CD4-positive, alpha-beta T cell (primary cell): ENCODE measurements around the gene CCL13. TPM values are rescaled to one million over a fixed set of nuclear protein-coding genes. Genes with fewer than 3 reads are reported as not detected.

Experiments
- ATAC-seq: fragments of 200-7000 bp; cut with Tn5 transposase; one replicate; pipeline ENCODE4 v1.10.0; 2022; ENCODE audit warnings: mild to moderate bottlenecking; ENCODE audit not compliant: poor library complexity
- CTCF ChIA-PET: fragments of 350-600 bp; sonication (Branson Sonifier 250); formaldehyde crosslinking; loops from one replicate; lab custom pipeline; 2021; ENCODE audit warnings: antibody characterized with exemption, inconsistent platforms; lab: Charles Lee
- POLR2A ChIA-PET: fragments of 350-600 bp; sonication (Branson Sonifier 250); formaldehyde crosslinking; loops from one replicate; lab custom pipeline; 2021; ENCODE audit warnings: antibody characterized with exemption, inconsistent platforms; lab: Charles Lee
- DNase-seq, 14 experiments: peaks; one replicate each; pipeline ENCODE4 v3.0.0-alpha.2; 2013 to 2020; ENCODE audit warnings: mixed read lengths in 2 of 14
- H3K27ac ChIP-seq, 2 donors: one replicate each; pipeline versions ENCODE4 v1.5.1 to v1.7.0; 2013; ENCODE audit warnings: low read length in 2 of 2, low read depth in 1 of 2, mild to moderate bottlenecking in 1 of 2
- H3K27me3 ChIP-seq, 2 experiments: 1 replicate in 1 of 2; 2 replicates in 1 of 2; pipeline versions ENCODE4 v1.6.1 to v1.7.0; 2013; ENCODE audit warnings: low read length in 2 of 2, control low read depth in 1 of 2, mild to moderate bottlenecking in 1 of 2, moderate library complexity in 1 of 2; ENCODE audit not compliant: insufficient read depth in 2 of 2, control insufficient read depth in 1 of 2
- H3K36me3 ChIP-seq: one replicate; pipeline ENCODE4 v1.6.1; 2013; ENCODE audit warnings: low read length, control low read depth; ENCODE audit not compliant: insufficient read depth
- H3K4me1 ChIP-seq: one replicate; pipeline ENCODE4 v1.6.1; 2013; ENCODE audit warnings: low read length, control low read depth; ENCODE audit not compliant: insufficient read depth
- H3K4me3 ChIP-seq: one replicate; pipeline ENCODE4 v1.5.1; 2013; ENCODE audit warnings: mild to moderate bottlenecking, low read length, moderate library complexity
- H3K9me3 ChIP-seq, 2 experiments: 1 replicate in 1 of 2; 2 replicates in 1 of 2; pipeline versions ENCODE4 v1.6.1 to v1.7.0; 2013; ENCODE audit warnings: low read length in 2 of 2, mild to moderate bottlenecking in 2 of 2, control low read depth in 1 of 2, moderate library complexity in 1 of 2; ENCODE audit not compliant: control insufficient read depth in 1 of 2, insufficient read depth in 1 of 2
- H3K27ac Mint-ChIP-seq: one replicate; pipeline ENCODE4 v1.8.0; 2020; ENCODE audit warnings: mixed read lengths
- H3K27me3 Mint-ChIP-seq: one replicate; pipeline ENCODE4 v1.8.0; 2021; ENCODE audit warnings: mixed read lengths
- H3K36me3 Mint-ChIP-seq: one replicate; pipeline ENCODE4 v1.8.0; 2021; ENCODE audit warnings: low read depth, mixed read lengths
- H3K4me1 Mint-ChIP-seq: one replicate; pipeline ENCODE4 v1.8.0; 2021; ENCODE audit warnings: low read depth, mixed read lengths
- H3K4me3 Mint-ChIP-seq: one replicate; pipeline ENCODE4 v1.8.0; 2020; ENCODE audit warnings: mild to moderate bottlenecking, mixed read lengths
- H3K9me3 Mint-ChIP-seq: one replicate; pipeline ENCODE4 v1.8.0; 2020; ENCODE audit warnings: mixed read lengths
- intact Hi-C, 2 experiments: fragments of 100-400 bp; cut with DNase I in 1 of 2; cut with micrococcal nuclease in 1 of 2; formaldehyde crosslinking; loops; one replicate each; pipeline versions ENCODE4 v1.15.1 to v1.9.0; 2023 to 2025; cut with DNase I, micrococcal nuclease
- total RNA-seq, 174 experiments: library from RNA in 2 of 174; stranded (reverse) in 2 of 174; gene quantifications; one replicate each; pipeline ENCODE4 v1.2.3 and lab custom pipeline; 2021 to 2026
- TF ChIP-seq, protein P1 (sequence below): fragments of 200-600 bp; IDR thresholded peaks from one replicate; pipeline ENCODE4 v1.8.0; 2022; ENCODE audit warnings: antibody characterized with exemption, mild to moderate bottlenecking

Gene CCL13
- total RNA-seq, 2 experiments from 2014 or later = not detected

DNA sequence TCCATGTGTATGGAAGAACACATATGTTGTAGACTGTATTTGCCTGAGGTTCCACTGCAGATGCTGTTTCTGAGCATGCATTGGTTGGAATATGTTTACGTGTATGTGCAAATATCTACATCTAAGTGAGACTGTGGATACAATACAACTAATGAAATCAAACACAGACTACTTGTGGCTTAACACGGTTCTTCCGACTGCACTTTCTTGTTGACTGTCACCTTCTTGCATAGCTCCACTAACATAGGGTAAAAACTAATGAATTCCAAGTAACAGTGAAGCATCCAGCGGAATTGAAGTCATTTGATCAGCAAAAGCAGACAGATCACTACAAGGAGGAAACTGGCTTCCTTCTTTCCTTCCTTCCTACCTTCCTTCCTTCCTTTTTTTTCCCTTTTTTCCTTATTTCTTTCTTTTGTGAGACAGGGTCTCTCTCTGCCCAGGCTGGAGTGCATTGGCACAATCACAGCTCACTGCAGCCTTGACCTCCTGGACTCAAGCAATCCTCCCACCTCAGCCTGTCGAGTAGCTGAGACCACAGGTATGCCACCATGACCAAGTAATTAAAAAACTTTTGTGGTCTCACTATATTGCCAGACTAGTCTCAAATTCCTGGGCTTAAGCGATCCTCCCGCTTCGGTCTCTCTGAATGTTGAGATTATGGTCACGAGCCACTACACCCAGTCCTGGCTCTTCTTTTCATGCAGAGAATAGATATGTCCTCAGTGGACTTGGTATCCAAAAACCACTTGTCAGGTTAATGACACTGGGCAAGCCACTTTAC, 28.7 kb downstream of the CCL13 start:
- intact Hi-C loops = no loop called here
- Histone ChIP-seq H3K36me3 (no peaks in the 10 kb centered on the region), H3K9me3 (no peaks in the 10 kb centered on the region), H3K4me1 (peaks cover 4% of the 10 kb centered on the region), H3K27ac (no peak overlapping the region), H3K27me3 (peaks cover 0 to 4% of the 10 kb centered on the region in 2 experiments), H3K4me3 (no peak overlapping the region)
- peaks cover 7% of the 10 kb centered on the region for H3K4me1 Mint-ChIP-seq
- H3K36me3 Mint-ChIP-seq = no peaks in the 10 kb centered on the region
- TF ChIP-seq, protein P1, sequence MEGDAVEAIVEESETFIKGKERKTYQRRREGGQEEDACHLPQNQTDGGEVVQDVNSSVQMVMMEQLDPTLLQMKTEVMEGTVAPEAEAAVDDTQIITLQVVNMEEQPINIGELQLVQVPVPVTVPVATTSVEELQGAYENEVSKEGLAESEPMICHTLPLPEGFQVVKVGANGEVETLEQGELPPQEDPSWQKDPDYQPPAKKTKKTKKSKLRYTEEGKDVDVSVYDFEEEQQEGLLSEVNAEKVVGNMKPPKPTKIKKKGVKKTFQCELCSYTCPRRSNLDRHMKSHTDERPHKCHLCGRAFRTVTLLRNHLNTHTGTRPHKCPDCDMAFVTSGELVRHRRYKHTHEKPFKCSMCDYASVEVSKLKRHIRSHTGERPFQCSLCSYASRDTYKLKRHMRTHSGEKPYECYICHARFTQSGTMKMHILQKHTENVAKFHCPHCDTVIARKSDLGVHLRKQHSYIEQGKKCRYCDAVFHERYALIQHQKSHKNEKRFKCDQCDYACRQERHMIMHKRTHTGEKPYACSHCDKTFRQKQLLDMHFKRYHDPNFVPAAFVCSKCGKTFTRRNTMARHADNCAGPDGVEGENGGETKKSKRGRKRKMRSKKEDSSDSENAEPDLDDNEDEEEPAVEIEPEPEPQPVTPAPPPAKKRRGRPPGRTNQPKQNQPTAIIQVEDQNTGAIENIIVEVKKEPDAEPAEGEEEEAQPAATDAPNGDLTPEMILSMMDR = no peak
- no peaks in the 10 kb centered on the region for H3K9me3 Mint-ChIP-seq
- no peak overlapping the region for H3K27ac Mint-ChIP-seq
- no peak overlapping the region for H3K4me3 Mint-ChIP-seq
- CTCF ChIA-PET = no interaction called here
- DNase-seq (no peak), ATAC-seq (no peak)
- POLR2A ChIA-PET = no interaction called here
- peaks cover 8% of the 10 kb centered on the region for H3K27me3 Mint-ChIP-seq

DNA sequence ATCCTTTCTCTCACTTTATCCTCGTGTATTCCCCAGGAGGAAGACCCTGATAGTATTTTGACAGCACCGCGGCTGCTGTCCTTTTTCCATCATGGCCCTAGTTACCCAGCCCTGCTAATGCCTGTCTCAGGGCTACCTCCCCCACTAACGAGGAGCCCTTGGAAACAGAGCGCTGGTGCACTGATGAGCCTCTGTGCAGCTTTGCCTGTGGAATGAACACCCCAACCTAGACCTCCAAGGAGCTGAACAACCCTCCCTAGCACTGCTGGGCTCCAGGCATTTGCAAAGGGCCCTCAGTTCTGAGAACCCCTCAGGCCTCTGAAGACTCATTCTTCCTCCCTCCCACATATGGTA, 30.0 kb downstream of the CCL13 start:
- peaks cover 4% of the 10 kb centered on the region for H3K4me1 ChIP-seq
- peaks cover 8% of the 10 kb centered on the region for H3K27me3 Mint-ChIP-seq
- ChIA-PET CTCF (no interaction called here), POLR2A (no interaction called here)
- no peak overlapping the region for H3K27ac Mint-ChIP-seq
- DNase-seq = no peak
- TF ChIP-seq, protein P1 = no peak
- H3K4me3 Mint-ChIP-seq = no peak overlapping the region
- no peaks in the 10 kb centered on the region for H3K36me3 ChIP-seq
- H3K36me3 Mint-ChIP-seq = no peaks in the 10 kb centered on the region
- H3K4me3 ChIP-seq = no peak overlapping the region
- no peak overlapping the region for H3K27ac ChIP-seq
- no peaks in the 10 kb centered on the region for H3K9me3 Mint-ChIP-seq
- H3K9me3 ChIP-seq = no peaks in the 10 kb centered on the region
- peaks cover 7% of the 10 kb centered on the region for H3K4me1 Mint-ChIP-seq
- H3K27me3 ChIP-seq = peaks cover 0 to 4% of the 10 kb centered on the region in 2 experiments
- no peak for ATAC-seq
- intact Hi-C loops = no loop called here

DNA sequence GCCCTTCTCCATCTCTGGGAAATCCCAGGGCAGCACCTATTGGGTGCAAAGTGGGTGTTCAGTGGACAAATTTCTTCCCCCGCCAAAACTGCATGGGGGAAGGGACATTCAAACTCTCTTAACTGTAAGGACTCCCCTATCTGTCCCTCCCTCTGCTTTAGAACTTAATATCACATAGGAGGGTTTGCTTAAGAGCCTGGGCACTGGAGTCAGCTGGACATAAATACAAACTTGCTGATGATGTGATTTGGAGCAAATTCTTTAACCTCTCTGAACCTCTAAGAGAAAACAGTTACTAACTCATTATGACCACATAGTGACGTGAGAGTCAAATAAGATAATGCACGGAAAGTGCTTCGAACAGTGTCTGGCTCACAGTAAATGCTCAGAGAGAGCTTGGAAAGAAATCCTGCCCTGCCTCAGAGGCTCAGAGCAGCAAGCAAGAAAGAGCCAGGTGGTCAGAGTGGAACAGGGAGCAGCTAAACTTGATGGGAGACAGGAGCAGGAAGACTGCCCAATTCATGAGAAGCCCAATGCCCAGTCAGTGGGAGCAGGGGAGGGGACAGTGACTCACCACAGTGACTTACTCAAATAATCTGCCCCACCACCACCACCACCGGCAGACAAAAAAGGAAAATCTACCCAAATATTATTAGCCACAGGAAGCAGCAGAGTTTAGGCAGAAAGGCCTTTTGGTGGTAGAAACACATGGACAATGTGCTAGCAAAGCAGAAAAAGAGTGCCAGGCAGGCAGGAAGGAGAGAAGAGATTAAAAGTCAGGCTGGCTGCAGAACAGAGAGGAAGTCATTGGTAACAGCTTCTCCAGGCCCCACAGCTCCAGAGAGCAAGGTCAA, 30.6 kb downstream of the CCL13 start:
- H3K27me3 ChIP-seq = peaks cover 0 to 4% of the 10 kb centered on the region in 2 experiments
- intact Hi-C loops = no loop called here
- no peak overlapping the region for H3K4me3 Mint-ChIP-seq
- ChIA-PET POLR2A (no interaction called here), CTCF (no interaction called here)
- H3K27me3 Mint-ChIP-seq = peaks cover 8% of the 10 kb centered on the region
- peaks cover 4% of the 10 kb centered on the region for H3K4me1 ChIP-seq
- DNase-seq (peak in 2 of 14 experiments; percentile 23 to 30), ATAC-seq (no peak)
- H3K4me1 Mint-ChIP-seq = peaks cover 7% of the 10 kb centered on the region
- TF ChIP-seq, protein P1 = no peak
- H3K4me3 ChIP-seq = no peak overlapping the region
- no peaks in the 10 kb centered on the region for H3K36me3 ChIP-seq
- no peaks in the 10 kb centered on the region for H3K36me3 Mint-ChIP-seq
- no peaks in the 10 kb centered on the region for H3K9me3 ChIP-seq
- no peak overlapping the region for H3K27ac Mint-ChIP-seq
- H3K27ac ChIP-seq = no peak overlapping the region
- no peaks in the 10 kb centered on the region for H3K9me3 Mint-ChIP-seq
